GM21381 (cell line): ENCODE data around the gene AJM1.
"Not testable (repeated sequence)": the region's sequence is repeated elsewhere in the genome, so short reads cannot be mapped to it uniquely, and the experiment has no call there.

Source experiments
- ATAC-seq: cut with Tn5 transposase; IDR thresholded peaks from one replicate; pipeline ENCODE4 v1.9.1; 2021; ENCODE audit warnings: mild to moderate bottlenecking, moderate library complexity; ENCODE audit not compliant: unreplicated experiment

AJM1 gene

DNA sequence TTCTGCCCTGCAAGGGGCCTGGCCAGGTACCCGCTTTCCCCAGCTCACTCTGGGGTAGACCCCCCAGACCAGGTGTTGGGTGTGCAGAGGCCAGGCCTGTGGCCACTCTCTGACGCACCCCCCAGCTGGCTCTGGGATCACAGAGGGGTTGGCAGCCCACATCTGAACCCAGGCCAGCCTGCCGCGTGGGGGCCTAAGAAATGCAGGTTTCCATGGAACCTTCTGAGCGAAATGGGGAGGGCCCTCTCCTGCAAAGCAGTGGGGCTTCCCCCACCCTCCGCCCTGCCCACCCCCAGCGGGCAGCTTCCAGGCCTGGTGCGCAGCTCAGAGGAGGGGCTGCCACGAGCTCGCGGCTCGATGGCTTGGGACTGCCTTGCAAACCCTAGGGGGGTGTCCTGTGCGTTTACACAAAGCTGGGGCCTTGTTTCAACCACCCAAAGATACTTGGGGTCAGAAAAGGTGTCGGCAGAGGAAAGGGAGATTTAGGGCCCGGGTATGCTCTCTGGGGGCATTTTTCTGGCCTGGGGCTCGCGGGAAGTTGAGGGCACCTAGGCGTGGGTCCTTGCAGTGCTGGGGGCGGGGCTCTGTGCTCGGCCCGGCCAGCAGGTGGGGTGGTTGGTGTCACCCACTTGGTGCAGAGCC lies 1.0 kb downstream of the AJM1 start:
- not testable (repeated sequence) for ATAC-seq

DNA sequence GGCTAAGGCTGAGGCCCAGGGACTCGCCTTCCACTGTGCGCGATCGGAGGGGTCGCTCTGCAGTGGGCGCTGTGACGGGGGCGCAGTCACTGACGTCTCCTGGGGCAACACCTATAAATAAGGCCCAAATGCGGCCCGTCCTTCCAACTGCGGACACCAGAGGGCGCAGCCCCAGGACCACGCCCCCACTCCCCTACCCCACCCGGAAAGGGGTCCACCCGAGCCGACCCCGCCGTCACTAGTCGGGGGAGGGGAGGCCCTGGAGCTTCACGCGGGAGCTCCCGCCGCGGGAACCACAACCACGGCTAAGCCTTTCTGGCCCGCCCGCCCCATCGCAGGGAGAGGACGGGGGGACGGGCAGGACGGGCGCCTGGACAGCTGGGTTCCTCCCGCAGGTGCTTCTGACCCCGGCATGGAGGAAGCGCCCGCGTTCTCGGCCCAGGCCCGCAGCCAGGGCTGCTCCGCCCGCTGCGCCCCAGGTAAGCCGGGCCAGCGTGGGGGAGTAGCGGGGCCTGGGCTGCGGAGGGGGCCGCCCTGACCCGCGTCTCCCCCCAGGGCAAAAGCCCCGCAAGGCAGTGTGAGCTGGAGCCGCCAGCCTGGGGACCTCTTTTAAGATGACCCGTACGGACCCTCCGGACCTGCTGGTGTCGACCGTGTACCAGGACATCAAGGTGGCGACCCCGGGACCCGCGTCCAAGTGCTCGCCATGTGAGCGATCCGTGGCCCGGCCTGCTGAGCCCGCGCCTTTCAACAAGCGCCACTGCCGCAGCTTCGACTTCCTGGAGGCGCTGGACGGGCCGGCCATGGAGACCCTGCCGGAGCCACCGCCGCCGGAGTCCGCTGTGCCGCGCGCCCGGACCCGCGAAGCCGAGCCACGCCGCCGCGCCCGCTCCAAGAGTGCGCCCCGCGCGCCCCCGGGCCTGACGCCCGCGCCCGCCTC lies 1.8 kb downstream of the AJM1 start:
- ATAC-seq = not testable (repeated sequence)

DNA sequence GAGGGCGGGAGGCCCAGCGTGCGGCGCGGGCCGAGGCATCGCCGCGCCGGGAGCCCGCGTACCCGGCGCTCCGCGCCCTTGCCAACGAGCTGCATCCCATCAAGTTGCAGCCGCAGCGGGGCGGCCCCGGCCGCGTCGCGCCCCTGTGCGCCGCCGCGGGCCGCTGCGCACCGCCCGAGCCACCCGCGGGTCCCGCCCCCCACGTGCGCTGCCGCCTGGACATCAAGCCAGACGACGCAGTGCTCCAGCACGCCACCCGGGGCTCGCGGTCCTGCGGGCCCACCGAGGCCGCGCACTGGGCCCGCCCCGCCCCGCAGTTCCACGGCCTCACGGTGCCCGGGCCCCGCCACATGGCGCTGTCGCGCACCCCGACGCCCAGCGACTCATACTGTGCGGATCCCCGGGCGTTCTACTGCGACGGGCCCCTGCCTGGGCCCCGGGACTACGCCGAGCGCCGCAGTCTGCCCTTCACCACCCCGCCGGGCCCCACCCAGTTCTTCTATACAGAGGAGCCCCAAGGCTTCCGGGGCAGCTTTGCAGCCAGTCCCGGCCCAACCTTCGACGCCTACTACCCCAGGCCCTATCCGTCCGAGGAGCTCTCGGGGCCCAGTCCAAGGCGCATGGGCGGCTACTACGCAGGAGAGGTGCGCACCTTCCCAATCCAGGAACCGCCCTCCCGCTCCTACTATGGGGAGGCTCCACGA lies 2.6 kb downstream of the AJM1 start:
- no peak for ATAC-seq

DNA sequence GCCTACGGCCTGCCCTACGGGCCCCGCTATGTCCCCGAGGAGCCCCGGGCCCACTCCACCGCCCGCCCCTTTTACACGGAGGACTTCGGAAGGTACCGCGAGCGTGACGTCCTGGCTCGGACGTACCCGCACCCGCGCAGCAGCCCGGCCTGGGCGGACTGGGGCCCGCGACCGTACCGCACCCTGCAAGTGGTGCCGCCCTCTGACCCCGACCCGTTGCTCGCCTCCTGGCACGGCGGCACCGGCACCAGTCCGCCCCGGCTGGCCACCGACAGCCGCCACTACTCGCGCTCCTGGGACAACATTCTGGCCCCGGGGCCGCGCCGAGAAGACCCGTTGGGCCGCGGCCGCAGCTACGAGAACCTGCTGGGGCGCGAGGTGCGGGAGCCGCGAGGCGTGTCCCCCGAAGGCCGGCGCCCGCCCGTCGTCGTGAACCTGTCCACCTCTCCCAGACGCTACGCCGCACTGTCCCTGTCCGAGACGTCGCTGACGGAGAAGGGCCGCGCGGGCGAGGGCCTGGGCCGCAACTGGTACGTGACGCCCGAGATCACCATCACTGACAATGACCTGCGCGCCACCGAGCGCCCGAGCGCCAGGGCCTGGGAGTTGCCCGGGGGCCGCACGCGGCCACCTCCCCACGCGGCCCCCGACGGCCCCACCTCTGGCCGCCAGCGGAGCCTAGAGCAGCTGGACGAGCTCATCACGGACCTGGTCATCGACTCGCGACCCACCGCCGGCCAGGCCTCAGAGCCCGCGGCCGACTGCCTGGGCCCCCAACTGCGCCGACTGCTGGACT lies 3.4 kb downstream of the AJM1 start:
- ATAC-seq = no peak

DNA sequence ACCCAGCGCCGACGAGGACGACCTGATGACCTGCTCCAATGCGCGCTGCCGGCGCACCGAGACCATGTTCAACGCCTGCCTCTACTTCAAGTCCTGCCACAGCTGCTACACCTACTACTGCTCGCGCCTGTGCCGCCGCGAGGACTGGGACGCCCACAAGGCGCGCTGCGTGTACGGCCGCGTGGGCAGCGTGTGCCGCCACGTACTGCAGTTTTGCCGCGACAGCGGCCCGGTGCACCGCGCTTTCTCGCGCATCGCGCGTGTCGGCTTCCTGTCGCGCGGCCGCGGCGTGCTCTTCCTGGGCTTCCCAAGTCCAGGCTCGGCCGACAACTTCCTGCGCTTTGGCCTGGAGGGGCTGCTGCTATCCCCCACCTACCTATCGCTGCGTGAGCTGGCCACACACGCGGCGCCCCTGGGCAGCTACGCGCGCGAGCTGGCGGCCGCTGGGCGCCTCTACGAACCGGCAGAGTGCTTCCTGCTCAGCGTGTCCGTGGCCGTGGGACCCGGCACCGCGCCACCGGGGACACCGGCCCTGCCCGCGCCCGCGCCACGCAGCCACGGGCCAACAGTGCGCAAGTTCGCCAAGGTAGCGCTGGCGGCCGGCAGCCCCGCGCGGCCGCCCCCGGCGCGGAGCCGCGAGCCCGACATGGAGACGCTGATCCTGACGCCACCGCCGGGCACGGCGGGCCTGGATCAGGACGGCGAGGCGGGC lies 4.3 kb downstream of the AJM1 start:
- no peak for ATAC-seq

DNA sequence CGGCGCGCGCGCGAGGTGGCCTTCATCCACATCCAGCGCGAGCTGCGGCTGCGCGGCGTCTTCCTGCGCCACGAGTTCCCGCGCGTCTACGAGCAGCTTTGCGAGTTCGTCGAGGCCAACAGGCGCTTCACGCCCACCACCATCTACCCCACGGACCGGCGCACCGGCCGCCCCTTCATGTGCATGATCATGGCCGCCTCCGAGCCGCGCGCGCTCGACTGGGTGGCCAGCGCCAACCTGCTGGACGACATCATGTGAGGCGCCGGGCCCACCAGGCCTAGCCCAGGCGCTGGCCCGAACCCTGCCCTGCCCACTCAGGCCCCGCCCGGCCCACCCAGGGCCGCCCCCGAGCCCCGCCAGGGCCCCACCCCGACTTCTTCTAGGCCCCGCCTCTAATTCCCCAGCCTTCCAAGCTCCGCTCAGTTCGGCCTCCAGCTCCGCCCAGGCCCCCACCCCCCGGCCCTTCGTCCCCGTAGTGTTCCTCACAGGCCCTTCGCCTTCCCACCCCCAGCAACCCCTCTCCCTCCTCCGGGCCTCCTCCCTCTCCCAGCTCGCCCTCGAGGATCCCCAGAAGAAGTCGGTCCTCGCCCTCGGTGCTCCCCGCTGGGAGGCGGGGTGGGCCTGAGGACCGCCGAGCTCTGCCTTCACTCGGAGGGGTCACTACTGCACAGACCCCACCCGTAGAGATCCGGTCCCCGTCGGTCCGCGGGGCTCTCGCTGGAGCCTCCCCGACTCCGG lies 5.0 kb downstream of the AJM1 start:
- no peak for ATAC-seq

DNA sequence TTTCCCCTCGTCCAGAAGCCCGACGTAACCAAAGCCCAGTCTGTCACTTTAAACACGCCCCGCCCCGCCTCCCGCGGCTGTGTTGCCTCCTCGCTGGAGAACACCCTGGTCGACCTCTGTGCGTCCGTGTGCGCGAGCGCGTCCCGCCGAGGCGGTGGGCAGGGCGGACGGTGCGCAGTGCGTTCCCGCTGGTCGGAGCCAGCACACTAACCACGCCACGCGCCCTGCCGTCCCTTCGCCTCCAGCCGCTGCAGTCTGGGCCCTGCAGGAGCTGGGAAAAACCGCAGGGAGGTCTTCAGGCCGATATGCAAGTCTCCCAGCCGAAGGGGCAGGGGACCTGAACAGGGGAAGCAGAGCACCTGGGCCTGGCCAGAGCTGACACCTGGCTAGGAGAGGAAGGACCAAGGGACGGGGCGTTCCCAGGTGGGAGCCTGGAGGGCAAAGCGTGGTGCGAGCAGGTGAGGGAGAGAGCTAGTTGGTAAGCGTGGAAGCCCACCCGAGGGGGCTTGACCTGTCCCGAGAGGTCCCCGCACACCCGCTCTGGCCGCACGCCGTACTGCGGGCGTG lies 5.6 kb downstream of the AJM1 start:
- ATAC-seq = no peak

DNA sequence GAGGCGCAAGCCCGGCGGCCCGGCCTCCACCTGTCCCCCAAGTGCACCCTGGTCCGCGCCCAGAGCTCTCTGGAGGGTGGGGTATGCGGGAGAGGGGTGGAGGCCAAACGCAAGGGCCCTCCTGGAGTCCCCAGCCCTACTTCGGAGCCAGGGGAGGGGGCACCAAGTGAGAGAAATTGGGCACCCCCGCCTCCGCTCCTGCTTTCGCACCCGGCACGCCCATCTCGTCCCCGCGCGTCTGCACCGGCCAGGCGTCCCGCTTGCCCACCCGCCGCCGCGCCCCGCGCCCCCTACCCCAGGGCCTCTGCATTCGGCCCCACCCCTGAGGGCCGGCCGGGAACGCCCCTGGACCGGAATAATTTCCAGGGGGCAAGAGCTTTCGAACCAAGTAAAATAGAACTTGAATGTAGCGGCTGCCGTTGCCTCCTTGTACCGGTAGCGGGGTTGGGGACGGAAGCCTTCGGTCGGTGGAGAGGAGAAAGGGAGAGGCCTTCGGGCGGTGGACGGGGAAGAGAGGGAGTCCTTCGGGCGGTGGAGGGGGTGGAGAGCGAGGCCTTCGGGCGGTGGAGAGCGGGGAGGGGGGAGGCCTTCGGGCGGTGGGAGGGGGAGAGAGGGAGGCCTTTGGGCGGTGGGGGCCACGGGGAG lies 6.2 kb downstream of the AJM1 start:
- ATAC-seq = no peak

DNA sequence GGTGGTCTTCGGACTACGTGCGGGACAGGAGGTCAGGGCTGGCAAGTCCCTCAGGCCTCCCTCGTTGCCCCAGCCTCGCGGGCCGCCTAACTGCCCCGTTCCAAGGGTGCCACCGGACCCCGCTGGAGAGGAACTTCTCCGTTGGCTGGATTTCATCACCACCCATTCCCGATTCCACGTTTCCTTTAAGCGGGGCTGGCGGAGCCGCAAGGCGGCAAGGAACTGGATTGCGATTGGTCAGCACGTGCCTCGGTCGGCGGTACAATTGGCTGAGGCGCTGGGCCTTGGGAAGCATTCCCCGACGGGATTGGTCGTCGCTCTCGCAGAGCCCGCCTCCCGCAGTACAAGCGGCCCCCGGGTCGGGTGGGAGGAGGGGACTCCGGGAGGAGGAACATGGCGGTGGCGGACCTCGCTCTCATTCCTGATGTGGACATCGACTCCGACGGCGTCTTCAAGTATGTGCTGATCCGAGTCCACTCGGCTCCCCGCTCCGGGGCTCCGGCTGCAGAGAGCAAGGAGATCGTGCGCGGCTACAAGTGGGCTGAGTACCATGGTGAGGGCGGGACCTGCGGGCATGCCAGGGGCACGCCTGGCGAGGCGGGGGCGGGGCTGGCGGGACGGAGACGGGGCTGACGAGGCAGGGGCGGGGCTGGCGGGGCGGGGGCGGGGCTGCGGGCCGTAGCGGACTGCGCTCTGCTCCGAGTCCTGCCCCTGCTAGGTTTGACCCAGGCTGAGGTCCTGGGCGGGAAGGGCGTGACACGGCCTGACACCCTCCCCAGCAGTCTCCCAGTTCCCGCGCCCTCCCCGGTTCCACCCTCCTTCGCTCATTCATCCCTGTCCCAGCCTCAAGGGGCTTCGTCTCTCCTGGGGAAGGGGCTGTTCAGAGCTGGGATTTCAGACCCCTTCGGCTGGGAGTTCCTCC lies 7.0 kb downstream of the AJM1 start, which contains the start of gene PHPT1:
Gene PHPT1 (plus strand): TSS at position 372 of the 922 bp plus-strand sequence. CDS start 22 bp downstream, at position 394.
- peak; percentile 75 for ATAC-seq

DNA sequence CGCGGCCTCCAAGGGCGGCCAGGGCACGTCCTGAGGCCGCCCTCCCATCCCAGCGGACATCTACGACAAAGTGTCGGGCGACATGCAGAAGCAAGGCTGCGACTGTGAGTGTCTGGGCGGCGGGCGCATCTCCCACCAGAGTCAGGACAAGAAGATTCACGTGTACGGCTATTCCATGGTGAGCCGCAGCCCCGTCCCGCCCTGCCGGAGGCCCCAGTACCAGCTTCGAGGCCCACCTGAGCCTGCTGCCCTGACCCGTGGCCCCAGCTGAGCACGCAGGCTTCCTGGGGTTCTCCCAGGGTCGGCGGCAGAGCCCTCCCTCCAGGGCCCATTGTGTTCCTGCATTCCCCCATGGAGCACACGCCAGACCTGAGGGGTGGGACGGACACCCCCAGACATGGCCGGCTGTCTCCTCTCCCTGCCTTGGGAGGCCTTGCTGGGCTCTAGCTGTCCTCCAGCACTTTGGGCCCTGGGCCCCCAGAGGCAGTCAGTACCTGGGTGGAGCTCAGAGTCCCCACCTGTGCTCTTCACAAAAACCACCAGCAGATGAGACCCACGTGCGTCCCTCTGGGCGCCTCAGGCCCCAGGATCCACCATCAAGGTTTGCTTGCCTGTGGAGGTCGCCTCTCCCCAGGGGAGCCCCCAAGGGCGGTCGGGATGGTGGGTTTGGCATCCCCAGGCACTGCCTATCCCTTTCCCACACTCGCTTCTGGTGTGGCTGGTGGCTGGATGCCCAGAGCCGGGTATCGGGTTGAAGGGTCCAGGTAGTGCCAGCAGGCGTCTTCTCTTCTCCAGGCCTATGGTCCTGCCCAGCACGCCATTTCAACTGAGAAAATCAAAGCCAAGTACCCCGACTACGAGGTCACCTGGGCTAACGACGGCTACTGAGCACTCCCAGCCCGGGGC lies 7.9 kb downstream of the AJM1 start:
- no peak for ATAC-seq

DNA sequence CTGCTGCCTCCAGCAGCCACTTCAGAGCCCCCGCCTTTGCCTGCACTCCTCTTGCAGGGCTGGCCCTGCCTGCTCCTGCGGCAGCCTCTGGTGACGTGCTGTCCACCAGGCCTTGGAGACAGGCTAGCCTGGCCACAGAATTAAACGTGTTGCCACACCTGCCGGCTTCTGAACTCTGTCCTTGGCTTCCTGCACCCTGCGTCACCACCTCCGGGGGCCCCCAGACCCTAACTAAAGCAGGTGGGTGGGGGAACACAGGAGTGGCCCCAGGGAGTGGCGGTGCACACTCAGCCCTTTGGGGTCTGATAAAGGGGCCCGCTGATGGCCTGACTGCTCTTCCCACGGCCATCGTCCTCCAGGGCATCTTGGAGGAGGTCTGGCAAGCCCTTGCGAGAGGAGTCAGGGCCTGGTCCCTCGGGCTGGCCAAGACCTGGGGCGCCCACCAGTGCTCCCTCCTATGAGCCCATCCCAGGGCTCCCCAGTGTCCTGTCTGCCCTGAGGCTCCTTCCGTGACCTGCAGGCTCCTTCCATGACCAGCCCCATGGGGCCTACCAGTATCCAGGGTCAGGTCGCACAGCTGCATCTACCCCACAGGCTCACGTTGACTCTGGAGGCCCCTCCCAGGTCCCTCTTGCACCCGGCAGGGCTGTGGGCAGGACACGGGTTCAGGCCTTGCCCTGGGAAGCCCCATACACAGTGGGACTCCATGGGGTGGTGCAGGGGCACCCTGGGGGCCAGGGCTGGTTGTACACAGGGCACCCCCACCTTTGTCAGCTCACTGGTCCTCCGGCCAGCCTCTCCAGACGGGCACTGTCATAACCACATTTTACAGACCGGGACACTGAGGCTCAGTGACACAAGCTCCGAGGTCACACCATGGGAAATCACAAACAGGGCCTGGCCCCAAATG lies 8.8 kb downstream of the AJM1 start:
- ATAC-seq = no peak

DNA sequence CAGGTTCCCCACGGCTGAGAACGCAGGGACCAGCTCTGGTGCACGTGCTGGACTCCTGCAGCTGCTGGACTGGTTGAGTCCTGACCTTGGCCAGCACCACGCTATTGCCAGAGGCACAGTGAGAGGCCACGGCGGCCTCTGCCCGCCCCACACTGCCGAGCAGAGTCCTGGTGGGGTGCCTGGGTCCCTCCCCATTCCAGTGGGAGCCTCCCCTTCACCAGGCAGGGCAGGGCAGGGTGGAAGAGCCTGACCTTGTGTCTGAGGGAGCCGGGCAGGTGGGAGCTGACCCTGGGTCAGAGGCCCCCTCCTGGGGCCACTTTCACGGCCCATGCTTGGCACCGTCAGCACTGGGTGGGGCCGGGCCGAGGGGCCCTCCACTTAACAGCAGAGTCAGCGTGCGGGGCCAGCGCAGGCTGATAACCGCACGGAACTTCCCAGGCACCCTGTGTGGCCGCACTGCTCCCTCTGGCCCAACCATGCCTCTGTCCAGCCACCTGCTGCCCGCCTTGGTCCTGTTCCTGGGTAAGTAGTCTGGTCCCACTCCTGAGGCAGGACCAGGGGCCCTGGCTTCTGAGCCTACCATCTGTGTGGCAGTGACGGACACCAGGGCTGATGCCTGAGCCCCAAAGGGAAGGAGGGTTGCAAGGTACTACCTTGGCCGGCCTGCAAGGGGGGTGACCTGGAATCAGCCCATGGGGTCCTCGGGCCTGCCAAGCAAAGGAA lies 9.8 kb downstream of the AJM1 start, which contains the start of gene MAMDC4:
Gene MAMDC4 (plus strand): TSS at position 406 of the 723 bp plus-strand sequence. CDS start 71 bp downstream, at position 477.
- no peak for ATAC-seq

DNA sequence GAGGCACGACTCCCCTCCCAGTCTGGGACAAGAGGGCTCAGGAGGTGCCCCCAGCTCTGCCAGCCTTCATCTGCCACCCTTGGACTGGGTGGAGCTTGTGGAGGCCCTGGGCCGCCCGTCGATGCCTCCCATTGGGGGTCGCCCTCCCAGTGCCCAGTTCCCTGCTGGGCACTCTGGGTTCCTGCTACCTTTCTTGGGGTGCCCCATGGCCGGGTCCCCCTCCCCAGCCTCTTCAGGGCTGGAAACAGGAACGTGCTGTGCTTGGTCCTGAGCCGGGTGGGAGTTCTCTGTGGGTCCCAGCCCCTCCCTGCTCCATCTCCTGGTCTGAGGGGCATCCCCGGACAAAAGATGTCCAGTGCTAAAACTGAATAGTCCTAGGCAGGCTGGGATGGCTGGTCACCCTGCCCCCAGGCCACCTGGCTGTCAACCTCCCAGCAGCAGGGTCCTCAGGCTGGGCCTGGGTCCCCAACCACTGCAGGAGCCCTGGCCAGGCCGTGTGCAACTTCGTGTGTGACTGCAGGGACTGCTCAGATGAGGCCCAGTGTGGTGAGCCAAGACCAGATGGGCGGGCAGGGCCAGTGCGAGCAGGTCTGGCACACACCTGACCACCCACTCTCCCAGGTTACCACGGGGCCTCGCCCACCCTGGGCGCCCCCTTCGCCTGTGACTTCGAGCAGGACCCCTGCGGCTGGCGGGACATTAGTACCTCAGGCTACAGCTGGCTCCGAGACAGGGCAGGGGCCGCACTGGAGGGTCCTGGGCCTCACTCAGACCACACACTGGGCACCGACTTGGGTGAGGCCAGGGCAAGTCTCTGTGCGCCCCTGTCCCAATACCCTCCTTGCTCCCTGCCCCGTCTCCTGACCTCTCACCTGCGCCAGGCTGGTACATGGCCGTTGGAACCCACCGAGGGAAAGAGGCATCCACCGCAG lies 10.7 kb downstream of the AJM1 start:
- no peak for ATAC-seq
